ENCODE results near the gene IL34.

The IL34 gene

DNA sequence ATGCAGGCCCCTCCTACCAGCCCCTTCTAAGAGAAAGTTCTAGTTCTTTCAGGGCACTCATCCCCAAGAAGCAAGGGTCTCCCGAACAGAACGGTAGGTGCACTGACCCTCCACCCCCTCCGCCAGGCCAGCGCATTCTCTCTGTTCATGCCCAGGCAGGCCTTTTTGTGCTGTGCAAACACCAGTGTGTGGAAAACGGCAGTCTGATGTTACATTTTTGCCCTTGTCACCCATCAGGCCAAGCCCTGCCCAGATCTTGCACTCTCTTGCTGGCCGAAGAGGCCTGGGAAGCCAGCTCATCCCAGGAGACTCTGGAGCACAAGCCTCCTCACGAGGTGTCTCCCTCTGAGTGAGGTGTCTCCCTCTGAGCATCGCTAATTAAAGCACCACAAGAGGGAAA, 55.6 kb downstream of the IL34 start:
- no peak overlapping the region for H3K4me3 ChIP-seq (ENCODE audit: low read depth, low read length)
- TF ChIP-seq CTCF (IDR thresholded peaks at IDR 0.05; ENCODE audit: control insufficient read depth, extremely low read depth, insufficient read depth), result no peak
- no peak for DNase-seq (ENCODE audit: low read depth)

DNA sequence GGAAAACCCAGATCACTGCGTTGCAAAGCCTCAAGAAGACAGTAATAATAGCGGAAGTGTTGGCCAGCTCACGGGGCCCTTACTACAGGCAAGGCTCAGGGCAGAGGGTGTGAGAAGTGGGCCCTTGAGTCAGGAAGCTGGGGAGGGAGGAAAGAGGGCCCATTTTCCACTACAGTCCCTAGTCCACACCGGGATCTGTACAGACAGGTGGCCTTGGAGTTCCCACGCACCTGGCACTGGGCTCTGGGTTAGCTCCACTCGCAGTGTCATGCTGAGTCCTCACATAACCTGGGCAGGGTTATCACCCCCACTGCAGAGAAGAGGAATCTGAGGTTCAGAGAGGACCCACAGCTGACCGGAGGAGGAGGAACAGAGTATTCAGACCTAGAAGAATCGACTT, 56.3 kb downstream of the IL34 start:
- no peak for DNase-seq (ENCODE audit: low read depth)
- TF ChIP-seq CTCF (IDR thresholded peaks at IDR 0.05; ENCODE audit: control insufficient read depth, extremely low read depth, insufficient read depth), result no peak
- H3K4me3 ChIP-seq (ENCODE audit: low read depth, low read length), result no peak overlapping the region

- no peak for DNase-seq (ENCODE audit: low read depth)
- H3K4me3 ChIP-seq (ENCODE audit: low read depth, low read length), result no peak overlapping the region
Observed at GRCh38 chr16:70703041-70703834, 56.9 kb downstream of the IL34 start.

DNA sequence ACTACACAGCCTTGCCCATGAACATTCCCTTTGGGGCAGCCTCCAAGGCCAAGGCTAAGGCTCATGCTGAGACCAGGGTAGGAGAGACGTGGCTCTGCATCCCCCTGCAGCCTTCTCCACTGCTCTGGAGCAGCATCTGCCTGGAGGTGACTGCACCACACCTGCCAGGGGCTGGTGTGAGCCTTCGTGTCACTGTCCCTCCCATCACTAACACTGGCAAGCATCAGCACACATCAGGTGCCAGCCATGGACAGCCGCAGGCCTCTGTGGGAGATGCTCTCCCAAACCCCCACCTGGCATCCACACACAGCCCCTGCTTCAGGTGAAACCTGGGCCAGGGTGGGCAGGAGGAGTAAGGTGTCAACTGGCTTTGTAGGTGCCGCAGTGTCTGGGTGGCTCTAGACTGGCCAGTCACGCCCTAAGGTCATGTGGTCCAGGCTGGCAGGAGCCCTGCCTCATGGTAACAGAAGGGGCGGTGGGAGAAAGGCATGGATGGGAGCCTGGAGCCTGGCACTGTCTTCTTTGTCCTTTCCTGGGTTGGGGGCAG, 57.5 kb downstream of the IL34 start:
- no peak for DNase-seq (ENCODE audit: low read depth)
- no peak overlapping the region for H3K4me3 ChIP-seq (ENCODE audit: low read depth, low read length)
- no peak for TF ChIP-seq CTCF (IDR thresholded peaks at IDR 0.05; ENCODE audit: control insufficient read depth, extremely low read depth, insufficient read depth)

More at GRCh38 chr16:70703041-70703834, 56.9 kb downstream of the IL34 start:
- TF ChIP-seq CTCF (IDR thresholded peaks at IDR 0.05; ENCODE audit: control insufficient read depth, extremely low read depth, insufficient read depth), result no peak

DNA sequence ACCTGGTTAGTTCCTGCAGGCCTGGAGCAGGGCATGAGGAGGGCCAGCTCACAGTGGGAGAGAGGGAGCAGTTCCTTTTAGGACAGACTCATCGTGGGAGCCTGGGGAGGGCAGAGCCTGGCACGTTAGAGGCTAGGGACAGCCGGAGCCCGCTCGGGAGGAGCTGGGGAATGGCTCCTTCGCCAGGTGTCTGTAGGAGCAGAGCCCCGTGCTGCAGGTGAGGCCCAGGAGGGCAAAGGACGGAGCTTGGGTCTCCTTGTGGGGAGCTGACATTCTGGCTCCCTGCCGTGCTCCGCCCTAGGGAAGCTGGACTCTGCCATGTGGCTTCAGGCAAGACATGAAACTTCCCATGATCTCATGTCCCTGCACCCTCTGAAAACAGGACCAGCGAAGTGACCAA, 58.2 kb downstream of the IL34 start:
- no peak overlapping the region for H3K4me3 ChIP-seq (ENCODE audit: low read depth, low read length)
- no peak for TF ChIP-seq CTCF (IDR thresholded peaks at IDR 0.05; ENCODE audit: control insufficient read depth, extremely low read depth, insufficient read depth)
- DNase-seq (ENCODE audit: low read depth), result no peak

DNA sequence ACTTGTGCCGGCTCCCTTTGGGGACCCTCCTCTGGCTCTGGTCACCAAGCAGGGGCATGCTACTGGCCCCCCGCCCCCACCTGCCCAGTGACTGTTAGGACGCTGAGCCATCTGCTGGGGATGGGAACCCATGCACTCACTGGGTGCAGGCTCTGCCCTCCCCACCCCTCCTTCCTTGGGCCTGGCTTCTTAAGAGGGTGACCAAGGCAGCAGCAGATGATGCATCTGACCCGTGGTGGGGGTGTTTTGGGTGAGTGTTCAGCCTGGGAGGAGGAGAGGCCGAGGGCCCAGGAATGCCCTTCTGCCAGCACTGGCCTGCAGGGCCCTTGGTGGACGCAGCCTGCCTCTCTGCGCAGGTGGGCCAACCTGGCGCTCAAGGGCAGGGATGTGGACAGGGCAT, 58.7 kb downstream of the IL34 start:
- no peak for DNase-seq (ENCODE audit: low read depth)
- H3K4me3 ChIP-seq (ENCODE audit: low read depth, low read length), result no peak overlapping the region
- TF ChIP-seq CTCF (IDR thresholded peaks at IDR 0.05; ENCODE audit: control insufficient read depth, extremely low read depth, insufficient read depth), result no peak
